Breast epithelium (tissue), 4 donors: ENCODE results near the gene LDAH. TPM values are rescaled to one million over a fixed set of nuclear protein-coding genes. Genes with fewer than 3 reads are reported as not detected.
"Not testable (repeated sequence)": the region's sequence is repeated elsewhere in the genome, so short reads cannot be mapped to it uniquely, and the experiment has no call there.

Experiments used
- DNase-seq, 2 donors: peaks; one replicate each; pipeline ENCODE4 v3.0.0-alpha.2; 2019; ENCODE audit warnings: low spot score in 2 of 2
- H3K27ac ChIP-seq, 2 donors: fragments of 200-600 bp; sonication (generic) in 1 of 2; one replicate each; pipeline ENCODE4 v1.5.1; 2016 to 2019; ENCODE audit warnings: mild to moderate bottlenecking in 1 of 2
- H3K27me3 ChIP-seq, 2 donors: fragments of 200-600 bp; sonication (generic) in 1 of 2; one replicate each; pipeline versions ENCODE4 v1.5.1 to v1.6.0; 2017 to 2019; ENCODE audit warnings: control low read depth in 1 of 2, mild to moderate bottlenecking in 1 of 2
- H3K36me3 ChIP-seq: fragments of 200-600 bp; one replicate; pipeline ENCODE4 v1.5.1; 2019
- H3K4me1 ChIP-seq, 2 donors: fragments of 200-600 bp; sonication (generic); one replicate each; pipeline ENCODE4 v1.5.1; 2016 to 2019; ENCODE audit warnings: control low read depth in 1 of 2
- H3K4me3 ChIP-seq, 3 donors: fragments of 200-600 bp; sonication (generic); 1 replicate in 2 of 3; 2 replicates in 1 of 3; pipeline ENCODE4 v1.5.1; 2016 to 2019; ENCODE audit warnings: mild to moderate bottlenecking in 3 of 3, moderate library complexity in 2 of 3
- H3K9me3 ChIP-seq, 2 donors: fragments of 200-600 bp; sonication (generic) in 1 of 2; one replicate each; pipeline ENCODE4 v1.5.1; 2016 to 2019; ENCODE audit warnings: control low read depth in 1 of 2
- CTCF ChIP-seq, 3 donors: fragments of 450-650 bp; IDR thresholded peaks; one replicate each; pipeline ENCODE4 v1.5.1; 2016 to 2017; ENCODE audit warnings: antibody characterized with exemption in 3 of 3, mild to moderate bottlenecking in 3 of 3, moderate library complexity in 3 of 3
- POLR2A ChIP-seq: fragments of 450-650 bp; IDR thresholded peaks from one replicate; pipeline ENCODE4 v1.6.1; 2016; ENCODE audit warnings: antibody characterized with exemption, mild to moderate bottlenecking, moderate library complexity
- POLR2AphosphoS5 ChIP-seq, 3 donors: sonication (generic); formaldehyde crosslinking; IDR thresholded peaks; one replicate each; pipeline ENCODE4 v1.6.1; 2017; ENCODE audit warnings: antibody characterized with exemption in 3 of 3
- intact Hi-C: fragments of 100-400 bp; cut with DNase I; formaldehyde crosslinking; loops from one replicate; pipeline ENCODE4 v1.15.1; 2023; ENCODE audit warnings: low total_unique reads
- total RNA-seq, 3 donors: library from RNA; depleted of rRNA; stranded (reverse); fragments of >200 nt; gene quantifications; one replicate each; pipeline ENCODE4 v1.1.0, GENCODE V29; 2016

Gene LDAH
- total RNA-seq, 3 donors from 2014 or later, result 12.3 to 17.0 (median 12.5) TPM

GRCh38 chr2:20797096-20797495, 25.8 kb downstream of the LDAH start:
- no peaks in the 10 kb centered on the region for H3K27me3 ChIP-seq
- no peaks in the 10 kb centered on the region for H3K4me1 ChIP-seq
- peaks cover 0 to 4% of the 10 kb centered on the region in 2 donors for H3K9me3 ChIP-seq
- no peak overlapping the region for H3K27ac ChIP-seq
- TF ChIP-seq CTCF (IDR thresholded peaks at IDR 0.05), result no peak
- TF ChIP-seq POLR2AphosphoS5 (IDR thresholded peaks at IDR 0.05), result no peak
- no peak for DNase-seq
- H3K36me3 ChIP-seq, result no peaks in the 10 kb centered on the region
- H3K4me3 ChIP-seq, result no peak overlapping the region
- intact Hi-C loops, result no loop called here

GRCh38 chr2:20796374-20796791, 26.5 kb downstream of the LDAH start:
- TF ChIP-seq POLR2AphosphoS5 (IDR thresholded peaks at IDR 0.05), result no peak
- TF ChIP-seq CTCF (IDR thresholded peaks at IDR 0.05), result no peak
- TF ChIP-seq POLR2A, result no peak

GRCh38 chr2:20793944-20794343, 29.0 kb downstream of the LDAH start:
- H3K27me3 ChIP-seq, DNase-seq, intact Hi-C loops, H3K36me3 ChIP-seq, H3K27ac ChIP-seq, H3K4me1 ChIP-seq, H3K9me3 ChIP-seq, H3K4me3 ChIP-seq: not testable (repeated sequence)

More at GRCh38 chr2:20796374-20796791, 26.5 kb downstream of the LDAH start:
- Histone ChIP-seq H3K36me3 (no peaks in the 10 kb centered on the region), H3K27ac (no peak overlapping the region), H3K9me3 (peaks cover 0 to 4% of the 10 kb centered on the region in 2 donors), H3K4me1 (no peaks in the 10 kb centered on the region), H3K27me3 (no peaks in the 10 kb centered on the region), H3K4me3 (no peak overlapping the region)
- DNase-seq, result no peak
- intact Hi-C loops, result no loop called here

GRCh38 chr2:20781656-20782265, 41.1 kb downstream of the LDAH start:
- intact Hi-C loops, result no loop called here

GRCh38 chr2:20771299-20771698, 51.6 kb downstream of the LDAH start:
- intact Hi-C loops, result no loop called here

More at GRCh38 chr2:20781656-20782265, 41.1 kb downstream of the LDAH start:
- H3K27me3 ChIP-seq, result no peaks in the 10 kb centered on the region
- TF ChIP-seq CTCF (IDR thresholded peaks at IDR 0.05) (peak in 2 of 3 donors; percentile 14 to 22), POLR2A (no peak)
- H3K4me3 ChIP-seq, result no peak overlapping the region
- no peaks in the 10 kb centered on the region for H3K36me3 ChIP-seq
- no peaks in the 10 kb centered on the region for H3K9me3 ChIP-seq
- H3K4me1 ChIP-seq, result no peaks in the 10 kb centered on the region
- H3K27ac ChIP-seq, result no peak overlapping the region
- no peak for DNase-seq

More at GRCh38 chr2:20771299-20771698, 51.6 kb downstream of the LDAH start:
- no peak for DNase-seq
- Histone ChIP-seq H3K27me3 (no peaks in the 10 kb centered on the region), H3K27ac (no peak overlapping the region), H3K9me3 (no peaks in the 10 kb centered on the region), H3K36me3 (no peaks in the 10 kb centered on the region), H3K4me1 (no peaks in the 10 kb centered on the region), H3K4me3 (no peak overlapping the region)
- no peak for TF ChIP-seq POLR2A
- TF ChIP-seq POLR2AphosphoS5 (IDR thresholded peaks at IDR 0.05), result no peak
- TF ChIP-seq CTCF (IDR thresholded peaks at IDR 0.05), result no peak
